ENCODE data around the gene FGFR3. TPM values are rescaled to one million over a fixed set of nuclear protein-coding genes. Genes with fewer than 3 reads are reported as not detected.

FGFR3 gene
- total RNA-seq, 1 donor from 2014 or later = 11.3 TPM

GRCh38 chr4:1826531-1827350, 33.6 kb downstream of the FGFR3 start:
- H3K36me3 Mint-ChIP-seq (ENCODE audit: unreplicated experiment) = peaks cover 23% of the 10 kb centered on the region
- peaks cover 1% of the 10 kb centered on the region for H3K27me3 Mint-ChIP-seq (ENCODE audit: unreplicated experiment)
- H3K27ac Mint-ChIP-seq (ENCODE audit: unreplicated experiment) = peak overlapping the region; percentile 77
- no peak for DNase-seq
- H3K4me1 Mint-ChIP-seq (ENCODE audit: low read depth, unreplicated experiment) = peaks cover 8% of the 10 kb centered on the region
- TF ChIP-seq, protein P1, sequence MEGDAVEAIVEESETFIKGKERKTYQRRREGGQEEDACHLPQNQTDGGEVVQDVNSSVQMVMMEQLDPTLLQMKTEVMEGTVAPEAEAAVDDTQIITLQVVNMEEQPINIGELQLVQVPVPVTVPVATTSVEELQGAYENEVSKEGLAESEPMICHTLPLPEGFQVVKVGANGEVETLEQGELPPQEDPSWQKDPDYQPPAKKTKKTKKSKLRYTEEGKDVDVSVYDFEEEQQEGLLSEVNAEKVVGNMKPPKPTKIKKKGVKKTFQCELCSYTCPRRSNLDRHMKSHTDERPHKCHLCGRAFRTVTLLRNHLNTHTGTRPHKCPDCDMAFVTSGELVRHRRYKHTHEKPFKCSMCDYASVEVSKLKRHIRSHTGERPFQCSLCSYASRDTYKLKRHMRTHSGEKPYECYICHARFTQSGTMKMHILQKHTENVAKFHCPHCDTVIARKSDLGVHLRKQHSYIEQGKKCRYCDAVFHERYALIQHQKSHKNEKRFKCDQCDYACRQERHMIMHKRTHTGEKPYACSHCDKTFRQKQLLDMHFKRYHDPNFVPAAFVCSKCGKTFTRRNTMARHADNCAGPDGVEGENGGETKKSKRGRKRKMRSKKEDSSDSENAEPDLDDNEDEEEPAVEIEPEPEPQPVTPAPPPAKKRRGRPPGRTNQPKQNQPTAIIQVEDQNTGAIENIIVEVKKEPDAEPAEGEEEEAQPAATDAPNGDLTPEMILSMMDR (IDR thresholded peaks at IDR 0.05; ENCODE audit: partially characterized antibody, unreplicated experiment) = no peak
- peaks cover 10% of the 10 kb centered on the region for H3K9me3 Mint-ChIP-seq (ENCODE audit: unreplicated experiment)
- H3K4me3 Mint-ChIP-seq (ENCODE audit: unreplicated experiment) = no peak overlapping the region

DNA sequence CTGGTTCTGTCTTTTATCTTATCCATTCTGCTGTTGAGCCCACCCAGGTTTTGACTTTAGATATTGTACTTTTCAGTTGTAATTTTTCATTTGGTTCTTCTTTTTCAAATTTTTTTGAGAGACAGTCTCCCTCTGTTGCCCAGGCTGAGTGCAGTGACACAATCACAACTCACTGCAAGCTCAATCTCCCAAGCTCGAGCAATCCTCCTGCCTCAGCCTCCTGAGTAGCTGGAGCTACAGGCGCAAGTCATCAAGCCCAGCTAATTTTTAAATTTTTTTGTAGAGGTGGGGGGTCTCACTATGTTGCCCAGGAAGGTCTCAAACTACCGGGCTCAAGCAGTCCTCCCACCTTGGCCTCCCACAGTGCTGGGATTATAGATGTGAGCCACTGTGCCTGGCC, 37.1 kb downstream of the FGFR3 start:
- no peak for DNase-seq
- TF ChIP-seq, protein P1 (IDR thresholded peaks at IDR 0.05; ENCODE audit: partially characterized antibody, unreplicated experiment) = no peak
- peaks cover 32% of the 10 kb centered on the region for H3K36me3 Mint-ChIP-seq (ENCODE audit: unreplicated experiment)
- H3K9me3 Mint-ChIP-seq (ENCODE audit: unreplicated experiment) = peaks cover 7% of the 10 kb centered on the region
- peaks cover 6% of the 10 kb centered on the region for H3K4me1 Mint-ChIP-seq (ENCODE audit: low read depth, unreplicated experiment)
- no peak overlapping the region for H3K4me3 Mint-ChIP-seq (ENCODE audit: unreplicated experiment)
- H3K27me3 Mint-ChIP-seq (ENCODE audit: unreplicated experiment) = no peaks in the 10 kb centered on the region
- no peak overlapping the region for H3K27ac Mint-ChIP-seq (ENCODE audit: unreplicated experiment)

GRCh38 chr4:1830642-1831228, 37.6 kb downstream of the FGFR3 start:
- Mint-ChIP-seq H3K27ac (ENCODE audit: unreplicated experiment) (no peak overlapping the region), H3K27me3 (ENCODE audit: unreplicated experiment) (no peaks in the 10 kb centered on the region), H3K4me1 (ENCODE audit: low read depth, unreplicated experiment) (peaks cover 6% of the 10 kb centered on the region), H3K9me3 (ENCODE audit: unreplicated experiment) (peaks cover 7% of the 10 kb centered on the region), H3K36me3 (ENCODE audit: unreplicated experiment) (peaks cover 31% of the 10 kb centered on the region), H3K4me3 (ENCODE audit: unreplicated experiment) (no peak overlapping the region)
- TF ChIP-seq, protein P1 (IDR thresholded peaks at IDR 0.05; ENCODE audit: partially characterized antibody, unreplicated experiment) = no peak
- no peak for DNase-seq

DNA sequence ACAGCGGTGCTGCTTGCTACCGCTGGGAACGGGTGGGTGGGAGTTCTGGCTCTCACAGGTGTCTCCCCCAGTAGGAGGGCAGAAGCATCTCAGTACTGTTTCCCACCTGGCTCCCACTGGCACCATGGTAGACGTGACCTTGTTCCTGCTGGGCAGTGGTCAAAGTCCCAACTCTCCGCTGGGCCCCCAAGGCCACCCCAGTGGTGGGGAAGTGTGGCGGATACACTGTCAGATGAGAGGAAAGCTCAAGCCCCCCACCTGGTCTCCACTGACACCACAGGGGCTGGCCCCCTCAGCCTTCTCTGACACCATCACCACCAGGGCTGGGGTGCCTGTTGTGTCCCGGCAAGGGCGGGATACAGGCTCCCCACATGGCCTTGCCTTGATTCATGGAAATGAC, 38.2 kb downstream of the FGFR3 start:
- Mint-ChIP-seq H3K36me3 (ENCODE audit: unreplicated experiment) (peaks cover 33% of the 10 kb centered on the region), H3K27ac (ENCODE audit: unreplicated experiment) (no peak overlapping the region)

More for the DNA sequence above, 38.2 kb downstream of the FGFR3 start:
- Mint-ChIP-seq H3K4me3 (ENCODE audit: unreplicated experiment) (no peak overlapping the region), H3K27me3 (ENCODE audit: unreplicated experiment) (no peaks in the 10 kb centered on the region), H3K9me3 (ENCODE audit: unreplicated experiment) (peaks cover 6% of the 10 kb centered on the region), H3K4me1 (ENCODE audit: low read depth, unreplicated experiment) (peaks cover 3% of the 10 kb centered on the region)
- DNase-seq = no peak
- TF ChIP-seq, protein P1 (IDR thresholded peaks at IDR 0.05; ENCODE audit: partially characterized antibody, unreplicated experiment) = no peak
